Measurements from ENCODE around the gene PTBP3.

- TF ChIP-seq, protein P1, sequence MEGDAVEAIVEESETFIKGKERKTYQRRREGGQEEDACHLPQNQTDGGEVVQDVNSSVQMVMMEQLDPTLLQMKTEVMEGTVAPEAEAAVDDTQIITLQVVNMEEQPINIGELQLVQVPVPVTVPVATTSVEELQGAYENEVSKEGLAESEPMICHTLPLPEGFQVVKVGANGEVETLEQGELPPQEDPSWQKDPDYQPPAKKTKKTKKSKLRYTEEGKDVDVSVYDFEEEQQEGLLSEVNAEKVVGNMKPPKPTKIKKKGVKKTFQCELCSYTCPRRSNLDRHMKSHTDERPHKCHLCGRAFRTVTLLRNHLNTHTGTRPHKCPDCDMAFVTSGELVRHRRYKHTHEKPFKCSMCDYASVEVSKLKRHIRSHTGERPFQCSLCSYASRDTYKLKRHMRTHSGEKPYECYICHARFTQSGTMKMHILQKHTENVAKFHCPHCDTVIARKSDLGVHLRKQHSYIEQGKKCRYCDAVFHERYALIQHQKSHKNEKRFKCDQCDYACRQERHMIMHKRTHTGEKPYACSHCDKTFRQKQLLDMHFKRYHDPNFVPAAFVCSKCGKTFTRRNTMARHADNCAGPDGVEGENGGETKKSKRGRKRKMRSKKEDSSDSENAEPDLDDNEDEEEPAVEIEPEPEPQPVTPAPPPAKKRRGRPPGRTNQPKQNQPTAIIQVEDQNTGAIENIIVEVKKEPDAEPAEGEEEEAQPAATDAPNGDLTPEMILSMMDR (IDR thresholded peaks at IDR 0.05): no peak
- TF ChIP-seq RAD21 (IDR thresholded peaks at IDR 0.05; ENCODE audit: low read length) (no peak), GATA2 (CRISPR knock-in tag; IDR thresholded peaks at IDR 0.05) (no peak), IRF3 (IDR thresholded peaks at IDR 0.05; ENCODE audit: low read depth, low read length) (no peak)
These were observed 146.7 kb downstream of the PTBP3 start for GRCh38 chr9:112186695-112187094.
